Measurements from ENCODE around the gene MAX. TPM values are rescaled to one million over a fixed set of nuclear protein-coding genes. Genes with fewer than 3 reads are reported as not detected.

MAX gene
- total and polyA plus RNA-seq, 9 of the 15 experiments (the other 6 are each of a cell fraction or from before 2014, with no cell fraction given): 15.4 to 96.5 (median 51.6) TPM

- TF ChIP-seq DPF2 (IDR thresholded peaks at IDR 0.05) (no peak), GABPB1 (CRISPR knock-in tag; IDR thresholded peaks at IDR 0.05) (peak; percentile 4; the same call in 1 of the 2 replicates), SP1 (CRISPR knock-in tag; IDR thresholded peaks at IDR 0.05) (no peak), ZNF280A (IDR thresholded peaks at IDR 0.05; ENCODE audit: low read depth, partially characterized antibody) (no peak), CHD1 (IDR thresholded peaks at IDR 0.05; ENCODE audit: low read length) (no peak), NFE2L1 (tag; IDR thresholded peaks at IDR 0.05; ENCODE audit: borderline replicate concordance, low read depth) (no peak), GTF2E2 (tag; IDR thresholded peaks at IDR 0.05) (no peak), ZC3H4 (CRISPR knock-in tag; IDR thresholded peaks at IDR 0.05; ENCODE audit: borderline replicate concordance) (no peak), HNRNPLL (IDR thresholded peaks at IDR 0.05; ENCODE audit: low read depth, low read length, poor library complexity, severe bottlenecking) (peak; percentile 39), ZNF3 (CRISPR knock-in tag; IDR thresholded peaks at IDR 0.05) (no peak), KAT8 (IDR thresholded peaks at IDR 0.05; ENCODE audit: low read depth) (no peak), XRCC3 (IDR thresholded peaks at IDR 0.05) (no peak), GTF2F1 (IDR thresholded peaks at IDR 0.05; ENCODE audit: low read depth, low read length) (no peak), FOXA3 (CRISPR knock-in tag; conservative IDR thresholded peaks at IDR 0.05 in 1 of 2, IDR thresholded peaks at IDR 0.05 in 1 of 2) (no peak; a peak in 1 of 4 replicates), RNF219 (CRISPR knock-in tag; IDR thresholded peaks at IDR 0.05) (no peak), IRF2 (CRISPR knock-in tag; IDR thresholded peaks at IDR 0.05) (no peak), SMARCB1 (IDR thresholded peaks at IDR 0.05; ENCODE audit: insufficient read length, low read depth) (no peak), IRF9 (tag; IDR thresholded peaks at IDR 0.05) (no peak), POLR2G (IDR thresholded peaks at IDR 0.05; ENCODE audit: low read depth, low read length) (peak; percentile 75)
- TF ChIP-seq, protein P1, sequence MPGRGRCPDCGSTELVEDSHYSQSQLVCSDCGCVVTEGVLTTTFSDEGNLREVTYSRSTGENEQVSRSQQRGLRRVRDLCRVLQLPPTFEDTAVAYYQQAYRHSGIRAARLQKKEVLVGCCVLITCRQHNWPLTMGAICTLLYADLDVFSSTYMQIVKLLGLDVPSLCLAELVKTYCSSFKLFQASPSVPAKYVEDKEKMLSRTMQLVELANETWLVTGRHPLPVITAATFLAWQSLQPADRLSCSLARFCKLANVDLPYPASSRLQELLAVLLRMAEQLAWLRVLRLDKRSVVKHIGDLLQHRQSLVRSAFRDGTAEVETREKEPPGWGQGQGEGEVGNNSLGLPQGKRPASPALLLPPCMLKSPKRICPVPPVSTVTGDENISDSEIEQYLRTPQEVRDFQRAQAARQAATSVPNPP (IDR thresholded peaks at IDR 0.05; ENCODE audit: borderline replicate concordance, insufficient read depth, insufficient read length): no peak
- TF ChIP-seq, protein P2, sequence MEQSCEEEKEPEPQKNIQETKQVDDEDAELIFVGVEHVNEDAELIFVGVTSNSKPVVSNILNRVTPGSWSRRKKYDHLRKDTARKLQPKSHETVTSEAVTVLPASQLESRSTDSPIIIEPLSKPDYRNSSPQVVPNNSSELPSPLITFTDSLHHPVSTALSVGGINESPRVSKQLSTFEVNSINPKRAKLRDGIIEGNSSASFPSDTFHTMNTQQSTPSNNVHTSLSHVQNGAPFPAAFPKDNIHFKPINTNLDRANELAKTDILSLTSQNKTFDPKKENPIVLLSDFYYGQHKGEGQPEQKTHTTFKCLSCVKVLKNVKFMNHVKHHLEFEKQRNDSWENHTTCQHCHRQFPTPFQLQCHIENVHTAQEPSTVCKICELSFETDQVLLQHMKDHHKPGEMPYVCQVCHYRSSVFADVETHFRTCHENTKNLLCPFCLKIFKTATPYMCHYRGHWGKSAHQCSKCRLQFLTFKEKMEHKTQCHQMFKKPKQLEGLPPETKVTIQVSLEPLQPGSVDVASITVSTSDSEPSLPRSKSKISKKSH (CRISPR knock-in tag; IDR thresholded peaks at IDR 0.05): no peak
Measured at GRCh38 chr14:65102441-65103149, at the start of gene MAX (continued).

Data from K562 (cell line).